ENCODE results near the gene SLC6A6. TPM values are rescaled to one million over a fixed set of nuclear protein-coding genes. Genes with fewer than 3 reads are reported as not detected.

Gene SLC6A6
- total RNA-seq, 1 experiment from 2014 or later = 72.6 TPM

DNA sequence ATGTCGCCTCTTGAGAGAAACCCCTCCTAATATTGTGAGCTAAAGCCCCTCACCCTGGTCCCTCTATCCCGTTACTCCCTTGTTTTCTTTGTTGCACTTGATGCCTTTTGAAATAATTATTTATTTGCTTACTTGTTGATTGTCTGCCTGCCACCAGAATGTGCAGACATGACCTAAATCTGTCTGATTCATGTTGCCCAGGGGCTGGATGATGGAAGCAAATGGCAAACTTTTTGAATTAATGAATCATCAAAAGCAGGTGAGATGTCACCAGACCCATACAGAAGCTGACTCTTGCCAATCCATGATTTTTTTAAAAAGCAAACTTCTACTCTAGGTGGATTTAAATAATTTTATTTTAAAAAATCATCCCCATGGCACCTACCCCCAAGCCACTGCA lies 88.4 kb downstream of the SLC6A6 start:
- no peak overlapping the region for H2BK120ac ChIP-seq (ENCODE audit: low read depth, low read length, poor library complexity, severe bottlenecking)
- no peak overlapping the region for H3K27ac ChIP-seq (ENCODE audit: insufficient read length, low read depth, low read length)
- H3K9ac ChIP-seq (ENCODE audit: extremely low read depth, insufficient read length, low read length) = no peak overlapping the region
- no peaks in the 10 kb centered on the region for H3K23me2 ChIP-seq (ENCODE audit: insufficient read length, low read depth, low read length, poor library complexity, severe bottlenecking)
- Mint-ChIP-seq H3K27me3 (ENCODE audit: low read depth) (no peaks in the 10 kb centered on the region; the same call in 1 of the 2 replicates), H3K4me1 (no peaks in the 10 kb centered on the region), H3K27ac (no peak overlapping the region), H3K9me3 (no peaks in the 10 kb centered on the region), H3K4me3 (no peak overlapping the region), H3K36me3 (ENCODE audit: insufficient read depth in 1 of 3, low read depth in 3 of 3) (peaks cover 0 to 22% (median 2%) of the 10 kb centered on the region in 3 experiments; a peak in 4 of 7 replicates)
- no peak overlapping the region for H2AK5ac ChIP-seq (ENCODE audit: insufficient read length, low read length)
- no peak overlapping the region for H3K56ac ChIP-seq (ENCODE audit: insufficient read length, low read depth, low read length)
- no peak overlapping the region for H4K8ac ChIP-seq (replicated peaks; ENCODE audit: insufficient read length, low read depth, low read length)
- no peak overlapping the region for H2BK15ac ChIP-seq (ENCODE audit: low read depth, low read length)
- H4K20me1 ChIP-seq (ENCODE audit: control insufficient read depth, insufficient read depth, insufficient read length) = no peaks in the 10 kb centered on the region
- H3K18ac ChIP-seq (ENCODE audit: insufficient read length, low read depth, low read length) = no peak overlapping the region
- no peak overlapping the region for H2AFZ ChIP-seq (ENCODE audit: low read length)
- H4K5ac ChIP-seq (ENCODE audit: insufficient read length, low read depth, low read length) = no peak overlapping the region
- no peak overlapping the region for H3K4me2 ChIP-seq (ENCODE audit: insufficient read depth, insufficient read length, low read length)
- no peaks in the 10 kb centered on the region for H3K4me1 ChIP-seq (ENCODE audit: insufficient read depth, low read length)
- H3K79me1 ChIP-seq (ENCODE audit: insufficient read depth, low read depth, low read length, poor library complexity, severe bottlenecking) = no peaks in the 10 kb centered on the region
- H3T11ph ChIP-seq (ENCODE audit: low read length) = no peak overlapping the region
- no peak for DNase-seq
- H2BK20ac ChIP-seq (ENCODE audit: low read depth, low read length, poor library complexity, severe bottlenecking) = no peak overlapping the region
- TF ChIP-seq CTCF (conservative IDR thresholded peaks at IDR 0.05) = no peak
- H2BK12ac ChIP-seq (ENCODE audit: insufficient read length, low read depth, low read length) = no peak overlapping the region
- H2BK5ac ChIP-seq (ENCODE audit: insufficient read length, low read length) = no peak overlapping the region
- H3K27me3 ChIP-seq (ENCODE audit: insufficient read depth, low read length) = no peaks in the 10 kb centered on the region
- WGBS (ENCODE audit: extremely low coverage, insufficient read length, low lambda C conversion rate) = no CpG with 5 or more reads among the region's 2 CpGs
- no peaks in the 10 kb centered on the region for H3K9me3 ChIP-seq (ENCODE audit: control insufficient read depth, low read depth, low read length)
- H4K91ac ChIP-seq (ENCODE audit: insufficient read length, low read depth, low read length) = no peak overlapping the region
- no peak overlapping the region for H3K23ac ChIP-seq (ENCODE audit: insufficient read length, low read depth, low read length)
- no peaks in the 10 kb centered on the region for H3K79me2 ChIP-seq (ENCODE audit: insufficient read depth, low read length)
- no peak overlapping the region for H3K4ac ChIP-seq (ENCODE audit: low read depth, low read length)
- no peak overlapping the region for H3K14ac ChIP-seq (ENCODE audit: insufficient read depth, low read length)

All from H9 (cell line).